ENCODE measurements around the gene MAN1A1.

The MAN1A1 gene

GRCh38 chr6:119312875-119313338 is 36.7 kb downstream of the MAN1A1 start:
- Histone ChIP-seq H3K4me3 (replicated peaks; ENCODE audit: insufficient read depth, low read length) (no peak overlapping the region), H3K27ac (replicated peaks) (no peak overlapping the region), H3K27me3 (ENCODE audit: insufficient read depth, poor library complexity, severe bottlenecking) (no peaks in the 10 kb centered on the region)
- no peak for DNase-seq (ENCODE audit: low read depth in 1 of 2, low spot score in 1 of 2)
- no peak for TF ChIP-seq GABPA (IDR thresholded peaks at IDR 0.05; ENCODE audit: low read depth)
- TF ChIP-seq SPI1 (IDR thresholded peaks at IDR 0.05; ENCODE audit: borderline replicate concordance, low read depth) = no peak
- TF ChIP-seq POLR2AphosphoS5 (IDR thresholded peaks at IDR 0.05; ENCODE audit: low read depth) = no peak
- TF ChIP-seq REST (IDR thresholded peaks at IDR 0.05; ENCODE audit: insufficient replicate concordance, low read depth) = no peak
- TF ChIP-seq CTCF (IDR thresholded peaks at IDR 0.05; ENCODE audit: insufficient read depth, low read length) = no peak

- Histone ChIP-seq H3K27ac (replicated peaks) (no peak overlapping the region), H3K27me3 (ENCODE audit: insufficient read depth, poor library complexity, severe bottlenecking) (no peaks in the 10 kb centered on the region), H3K4me3 (replicated peaks; ENCODE audit: insufficient read depth, low read length) (no peak overlapping the region)
- no peak for TF ChIP-seq CTCF (IDR thresholded peaks at IDR 0.05; ENCODE audit: insufficient read depth, low read length)
- TF ChIP-seq SPI1 (IDR thresholded peaks at IDR 0.05; ENCODE audit: borderline replicate concordance, low read depth) = no peak
- no peak for TF ChIP-seq GABPA (IDR thresholded peaks at IDR 0.05; ENCODE audit: low read depth)
- TF ChIP-seq REST (IDR thresholded peaks at IDR 0.05; ENCODE audit: insufficient replicate concordance, low read depth) = no peak
- no peak for TF ChIP-seq POLR2AphosphoS5 (IDR thresholded peaks at IDR 0.05; ENCODE audit: low read depth)
- no peak for DNase-seq (ENCODE audit: low read depth in 1 of 2, low spot score in 1 of 2)
Observed at GRCh38 chr6:119312441-119312840, 37.1 kb downstream of the MAN1A1 start.

- no peaks in the 10 kb centered on the region for H3K27me3 ChIP-seq (ENCODE audit: insufficient read depth, poor library complexity, severe bottlenecking)
- TF ChIP-seq CTCF (IDR thresholded peaks at IDR 0.05; ENCODE audit: insufficient read depth, low read length) (no peak), SPI1 (IDR thresholded peaks at IDR 0.05; ENCODE audit: borderline replicate concordance, low read depth) (no peak), POLR2AphosphoS5 (IDR thresholded peaks at IDR 0.05; ENCODE audit: low read depth) (no peak), REST (IDR thresholded peaks at IDR 0.05; ENCODE audit: insufficient replicate concordance, low read depth) (no peak), GABPA (IDR thresholded peaks at IDR 0.05; ENCODE audit: low read depth) (no peak)
- DNase-seq (ENCODE audit: low read depth in 1 of 2, low spot score in 1 of 2) = no peak
- H3K4me3 ChIP-seq (replicated peaks; ENCODE audit: insufficient read depth, low read length) = no peak overlapping the region
- no peak overlapping the region for H3K27ac ChIP-seq (replicated peaks)
Observed at GRCh38 chr6:119311514-119312142, 37.9 kb downstream of the MAN1A1 start.

All from HL-60 (cell line).